HG02571 (cell line): Measurements from ENCODE around the gene C21orf58.
"Not testable (repeated sequence)": the region's sequence is repeated elsewhere in the genome, so short reads cannot be mapped to it uniquely, and the experiment has no call there.

ENCODE experiments used
- ATAC-seq: cut with Tn5 transposase; IDR thresholded peaks from one replicate; pipeline ENCODE4 v1.9.1; 2021; ENCODE audit warnings: mild to moderate bottlenecking, moderate library complexity; ENCODE audit not compliant: unreplicated experiment

Gene C21orf58

GRCh38 chr21:46325073-46325912 lies 1.6 kb upstream of the C21orf58 start:
- ATAC-seq: no peak

GRCh38 chr21:46324390-46325072 lies 861 bp upstream of the C21orf58 start:
- ATAC-seq: peak; percentile 64

GRCh38 chr21:46323227-46323709 lies 402 bp downstream of the C21orf58 start:
- peak; percentile 2 for ATAC-seq

GRCh38 chr21:46322351-46323226 lies 1.1 kb downstream of the C21orf58 start:
- ATAC-seq: no peak

- no peak for ATAC-seq
These were observed 3.3 kb downstream of the C21orf58 start for GRCh38 chr21:46320331-46320801.

- no peak for ATAC-seq
These were observed 4.5 kb downstream of the C21orf58 start for GRCh38 chr21:46319186-46319585.

GRCh38 chr21:46318464-46318845 lies 5.2 kb downstream of the C21orf58 start:
- no peak for ATAC-seq

DNA sequence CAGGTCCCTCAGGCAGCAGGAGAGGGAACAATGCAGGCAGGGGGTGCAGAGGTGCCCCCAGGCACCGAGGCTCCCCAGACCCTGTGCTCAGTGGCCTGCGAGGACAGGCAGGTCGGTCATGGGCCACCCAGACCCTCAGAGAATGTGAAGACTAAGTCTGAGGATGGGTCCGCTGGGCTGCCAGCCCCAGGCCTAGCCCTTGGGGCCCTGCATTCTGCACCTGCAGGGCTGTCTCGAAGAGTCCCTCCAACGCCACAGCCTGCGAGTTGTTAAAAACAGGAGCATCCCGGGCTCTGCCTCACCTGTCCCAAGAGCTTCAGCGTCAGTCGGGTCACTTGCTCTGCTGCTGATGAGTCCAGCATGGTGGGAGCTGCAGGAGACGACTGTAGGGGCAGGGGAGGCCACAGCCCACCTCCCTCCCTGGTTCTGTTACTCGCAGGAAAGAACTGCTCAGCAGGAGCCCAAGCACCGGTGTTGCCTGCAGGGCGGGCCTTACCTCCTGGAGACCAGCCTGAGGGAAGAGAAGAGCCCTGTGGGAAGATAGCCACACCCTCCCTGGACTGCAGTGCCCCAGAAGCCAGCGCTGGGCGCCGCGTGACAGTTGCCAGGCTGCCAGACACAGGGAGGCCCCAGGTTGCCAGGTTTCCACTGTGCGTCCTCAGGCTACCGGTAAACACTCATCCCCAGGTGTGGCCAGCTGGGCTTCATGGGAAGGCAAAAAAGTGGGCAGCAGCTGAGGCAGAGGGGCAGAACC lies 5.8 kb downstream of the C21orf58 start:
- no peak for ATAC-seq

DNA sequence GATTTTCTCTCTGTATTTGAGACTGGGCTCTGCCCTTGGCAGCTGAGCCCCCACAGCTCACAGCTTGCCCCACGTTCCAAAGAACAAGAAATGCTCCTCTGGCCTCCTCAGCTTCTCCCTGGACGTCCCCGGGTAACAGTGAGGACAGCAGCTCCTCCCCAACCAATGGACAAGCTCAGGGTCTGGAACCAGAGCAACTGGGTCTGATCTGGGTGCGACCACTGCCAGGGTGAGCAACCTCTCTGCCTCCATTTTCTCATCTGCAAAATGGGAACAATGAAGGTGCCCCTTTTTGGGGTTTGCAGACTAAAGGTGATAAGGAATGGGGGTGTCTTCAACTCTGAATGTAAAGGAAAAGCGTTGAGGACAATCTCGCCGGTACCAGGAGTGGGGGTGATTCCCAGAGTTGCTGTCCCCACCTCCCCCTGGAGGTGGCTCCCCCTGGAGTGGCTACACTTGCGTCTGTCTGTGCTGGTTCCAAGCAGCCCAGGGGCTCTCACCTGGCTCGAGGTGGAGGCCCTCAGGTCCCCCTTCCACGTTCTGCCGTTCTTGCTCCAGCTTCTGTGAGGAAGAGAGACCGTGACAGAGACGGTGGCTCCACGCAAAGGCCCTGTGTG lies 6.9 kb downstream of the C21orf58 start:
- no peak for ATAC-seq

DNA sequence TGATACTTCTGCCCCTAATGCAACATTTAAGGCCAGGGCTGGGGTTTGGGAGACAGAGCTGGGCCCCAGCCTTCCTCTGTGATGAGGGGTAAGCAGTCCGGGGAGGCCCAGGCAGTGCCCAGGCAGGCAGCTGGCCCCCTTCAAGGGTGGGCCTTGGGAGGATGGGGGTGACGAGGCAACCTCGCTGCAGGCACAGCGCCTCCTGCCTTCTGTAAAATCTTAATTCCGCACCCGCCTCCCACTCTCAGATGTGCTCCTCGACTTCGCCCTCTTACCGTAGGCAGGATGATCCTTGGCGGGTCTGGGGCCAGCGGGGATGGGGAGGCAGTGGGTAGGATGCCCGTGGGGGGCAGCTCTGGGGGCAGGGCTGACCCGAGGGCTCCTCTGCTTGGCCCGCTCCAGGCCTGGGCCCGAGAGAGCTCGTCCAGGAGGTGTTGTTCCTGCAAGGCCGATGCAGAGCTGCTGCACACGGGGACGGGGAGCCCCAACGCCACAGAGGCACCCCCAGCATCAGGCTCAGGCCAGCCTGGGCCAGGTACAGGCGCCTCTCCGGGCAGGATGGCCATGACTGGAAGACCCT lies 9.1 kb downstream of the C21orf58 start:
- ATAC-seq: no peak

DNA sequence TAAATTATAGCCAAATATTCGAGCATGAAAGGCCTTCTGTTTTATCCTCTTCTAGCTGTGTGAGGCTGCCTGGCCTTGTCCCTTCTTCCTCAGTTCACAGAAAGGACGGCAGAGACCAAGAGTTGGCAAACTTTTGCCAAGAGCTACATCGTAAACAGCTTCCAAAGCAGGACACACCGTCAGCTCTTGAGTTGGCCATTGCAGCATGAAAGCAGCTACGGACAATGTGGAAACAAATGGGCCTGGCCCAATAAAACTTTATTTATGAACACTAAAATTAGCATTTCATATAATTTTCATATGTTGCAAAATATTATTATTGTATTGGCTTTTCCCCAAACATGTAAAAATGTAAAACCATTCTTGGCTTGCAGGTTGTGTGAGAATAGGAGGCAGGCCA lies 10.7 kb downstream of the C21orf58 start:
- no peak for ATAC-seq

GRCh38 chr21:46311568-46311967 lies 12.1 kb downstream of the C21orf58 start:
- no peak for ATAC-seq

DNA sequence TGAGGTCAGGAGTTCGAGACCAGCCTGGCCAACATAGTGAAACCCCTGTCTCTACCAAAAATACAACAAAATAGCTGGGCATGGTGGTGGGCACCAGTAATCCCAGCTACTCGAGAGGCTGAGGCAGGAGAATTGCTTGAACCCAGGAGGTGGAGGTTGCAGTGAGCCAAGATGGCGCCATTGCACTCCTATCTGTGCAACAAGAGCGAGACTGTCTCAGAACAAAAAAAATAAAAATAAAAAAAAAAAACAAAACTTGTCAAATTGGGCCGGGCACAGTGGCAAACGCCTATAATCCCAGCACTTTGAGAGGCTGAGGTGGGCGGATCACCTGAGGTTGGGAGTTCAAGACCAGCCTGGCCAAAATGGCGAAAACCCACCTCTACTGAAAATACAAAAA lies 13.4 kb downstream of the C21orf58 start:
- ATAC-seq: not testable (repeated sequence)

- ATAC-seq: no peak
These were observed 15.2 kb downstream of the C21orf58 start for GRCh38 chr21:46308431-46308830.

DNA sequence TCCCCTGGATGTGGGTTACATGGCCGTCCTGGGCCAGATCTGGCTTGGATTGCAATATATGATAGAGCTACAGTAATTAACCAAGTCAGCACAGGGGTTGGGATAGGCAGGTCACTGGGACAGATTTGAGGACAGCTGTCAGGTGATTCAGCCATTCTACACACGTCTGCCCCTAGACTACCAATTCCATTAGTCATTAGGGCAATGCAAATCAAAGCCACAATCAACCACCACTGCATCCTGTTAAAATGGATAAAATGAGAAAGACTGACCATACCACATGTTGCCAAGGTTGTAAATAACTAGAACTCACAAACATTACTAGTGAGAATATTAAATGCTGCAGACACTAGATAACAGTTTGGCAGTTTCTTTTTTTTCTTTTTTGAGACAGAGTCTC lies 16.0 kb downstream of the C21orf58 start:
- ATAC-seq: no peak

DNA sequence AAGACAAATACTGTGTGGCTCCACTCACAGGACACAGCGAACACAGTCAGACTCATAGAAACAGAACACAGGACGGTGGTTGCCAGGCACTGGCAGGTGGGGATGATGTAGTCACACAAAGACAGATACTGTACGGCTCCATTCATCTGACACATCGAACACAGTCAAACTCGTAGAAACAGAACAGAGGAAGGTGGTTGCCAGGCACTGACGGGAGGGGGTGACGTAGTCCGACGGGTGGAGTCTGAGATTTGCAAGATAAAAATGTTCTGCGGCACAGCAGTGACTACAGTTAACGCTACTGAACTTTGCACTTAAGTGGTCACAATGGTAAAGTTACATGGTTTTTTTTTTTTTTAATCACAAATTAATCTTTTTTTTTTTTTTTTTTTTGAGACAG lies 18.7 kb downstream of the C21orf58 start:
- no peak for ATAC-seq

DNA sequence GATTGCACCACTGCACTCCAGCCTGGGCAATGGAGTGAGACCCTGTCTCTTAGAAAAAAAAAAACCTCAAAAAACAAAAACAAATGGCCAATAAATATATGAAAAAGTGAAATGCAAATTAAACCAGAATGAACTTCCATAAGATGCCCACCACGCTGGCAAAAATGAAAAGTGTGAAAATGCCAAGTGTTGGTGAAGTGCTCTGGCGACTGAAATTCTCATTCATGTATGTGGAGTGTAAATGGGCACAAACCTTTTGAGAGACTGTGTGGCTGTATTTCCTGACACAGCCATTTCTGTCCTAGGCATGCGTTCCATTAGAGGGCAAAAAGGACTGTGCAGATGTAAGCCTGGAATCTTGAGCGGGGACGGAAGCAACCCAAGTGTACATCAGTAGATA lies 19.2 kb downstream of the C21orf58 start:
- ATAC-seq: no peak

DNA sequence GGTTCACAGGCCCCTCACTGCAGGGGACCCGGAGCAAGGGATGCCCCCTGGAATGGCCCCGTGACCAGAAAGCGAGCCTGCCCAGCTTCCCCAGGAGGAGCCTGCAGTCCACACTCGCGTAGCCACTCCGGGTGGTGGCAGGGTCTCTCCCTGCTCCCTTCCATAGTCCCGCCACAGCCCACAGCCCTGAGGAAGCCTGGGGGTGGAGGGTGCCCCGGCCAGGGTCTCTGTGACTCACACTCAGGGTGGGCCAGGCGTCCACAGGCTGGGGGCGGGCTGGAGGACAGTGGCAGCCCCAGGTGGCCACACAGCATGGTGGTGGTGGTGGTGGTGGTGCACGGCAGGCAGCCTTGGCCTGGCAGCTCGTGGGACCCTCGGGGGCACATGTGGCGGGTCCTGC lies 21.9 kb downstream of the C21orf58 start:
- no peak for ATAC-seq

- ATAC-seq: no peak
These were observed 24.5 kb downstream of the C21orf58 start for GRCh38 chr21:46299167-46299566.
